IMR-90 (cell line): ENCODE data around the gene GLUD1. TPM values are rescaled to one million over a fixed set of nuclear protein-coding genes. Genes with fewer than 3 reads are reported as not detected.
"Not testable (repeated sequence)": the region's sequence is repeated elsewhere in the genome, so short reads cannot be mapped to it uniquely, and the experiment has no call there.

Experiments used
- ATAC-seq: fragments of 200-7000 bp; cut with Tn5 transposase; 2 replicates; pipeline ENCODE4 v1.9.1; 2020; ENCODE audit warnings: low read depth, mild to moderate bottlenecking, moderate library complexity
- BruUV-seq: library from RNA; stranded (reverse); fragments of 400-500 nt; replicated peaks from 2 replicates; lab custom pipeline; 2021; lab: Mats Ljungman, UMichigan
- CTCF ChIA-PET: fragments of 300-600 bp; formaldehyde crosslinking; extraction: SDS; loops from one replicate; lab custom pipeline; 2021; ENCODE audit warnings: antibody characterized with exemption; lab: Yijun Ruan, JAX
- POLR2A ChIA-PET: fragments of 300-600 bp; sonication (Branson Sonifier 250); formaldehyde crosslinking; loops from one replicate; lab custom pipeline; 2022; ENCODE audit warnings: antibody characterized with exemption; ENCODE audit not compliant: unreplicated experiment; lab: Charles Lee
- DNase-seq: peaks from one replicate; pipeline ENCODE4 v3.0.0; 2013
- H2AFZ ChIP-seq: replicated peaks from 2 replicates; pipeline ENCODE3; 2013; ENCODE audit warnings: low read length, mild to moderate bottlenecking; ENCODE audit not compliant: poor library complexity
- H2AK5ac ChIP-seq: 2 replicates; pipeline ENCODE4 v1.6.1; 2013; ENCODE audit warnings: low read depth, low read length, inconsistent platforms
- H2AK9ac ChIP-seq: replicated peaks from 2 replicates; pipeline ENCODE3; 2013; ENCODE audit warnings: mild to moderate bottlenecking, low read depth, low read length, moderate library complexity; ENCODE audit not compliant: poor library complexity
- H2BK120ac ChIP-seq: 2 replicates; pipeline ENCODE4 v1.6.1; 2013; ENCODE audit warnings: low read depth, low read length, inconsistent platforms
- H2BK15ac ChIP-seq: 3 replicates; pipeline ENCODE4 v1.6.1; 2013; ENCODE audit warnings: low read depth, low read length, inconsistent platforms
- H2BK20ac ChIP-seq: 2 replicates; pipeline ENCODE4 v1.6.1; 2013; ENCODE audit warnings: low read depth, mild to moderate bottlenecking, inconsistent platforms, low read length, moderate library complexity
- H2BK5ac ChIP-seq: 2 replicates; pipeline ENCODE4 v1.6.1; 2013; ENCODE audit warnings: mild to moderate bottlenecking, low read depth, low read length, inconsistent platforms; ENCODE audit not compliant: poor library complexity, severe bottlenecking
- H3K14ac ChIP-seq: replicated peaks from 2 replicates; pipeline ENCODE4 v1.6.1; 2013; ENCODE audit warnings: low read depth, low read length, inconsistent platforms
- H3K18ac ChIP-seq: 2 replicates; pipeline ENCODE4 v1.6.1; 2013; ENCODE audit warnings: low read depth, low read length, control low read depth
- H3K23ac ChIP-seq: 2 replicates; pipeline ENCODE4 v1.6.1; 2013; ENCODE audit warnings: low read depth, low read length, inconsistent platforms
- H3K27ac ChIP-seq: 2 replicates; pipeline ENCODE4 v1.5.1; 2013; ENCODE audit warnings: mild to moderate bottlenecking, control low read depth, low read length; ENCODE audit not compliant: insufficient read depth
- H3K27me3 ChIP-seq: 2 replicates; pipeline ENCODE4 v1.6.1; 2013; ENCODE audit warnings: low read length; ENCODE audit not compliant: control insufficient read depth, insufficient read depth
- H3K36me3 ChIP-seq: 2 replicates; pipeline ENCODE4 v1.6.1; 2013; ENCODE audit warnings: low read length, mixed read lengths; ENCODE audit not compliant: control insufficient read depth, insufficient read depth
- H3K4ac ChIP-seq: 2 replicates; pipeline ENCODE4 v1.6.1; 2013; ENCODE audit warnings: low read depth, low read length, inconsistent platforms
- H3K4me1 ChIP-seq: 2 replicates; pipeline ENCODE4 v1.6.1; 2013; ENCODE audit warnings: low read length, mixed read lengths; ENCODE audit not compliant: control insufficient read depth, insufficient read depth
- H3K4me2 ChIP-seq: 2 replicates; pipeline ENCODE4 v1.6.1; 2013; ENCODE audit warnings: low read depth, mild to moderate bottlenecking, control low read depth, low read length, moderate library complexity
- H3K4me3 ChIP-seq: 2 replicates; pipeline ENCODE4 v1.5.1; 2013; ENCODE audit warnings: low read depth, mild to moderate bottlenecking, control low read depth, low read length, moderate library complexity; ENCODE audit not compliant: insufficient read depth
- H3K56ac ChIP-seq: 2 replicates; pipeline ENCODE4 v1.6.1; 2013; ENCODE audit warnings: low read length, inconsistent platforms; ENCODE audit not compliant: insufficient read depth; ENCODE audit errors: extremely low read depth
- H3K79me1 ChIP-seq, 2 experiments: 2 replicates each; pipeline ENCODE4 v1.6.1; 2013; ENCODE audit warnings: low read length in 2 of 2, inconsistent platforms in 1 of 2, low read depth in 1 of 2
- H3K9ac ChIP-seq: 2 replicates; pipeline ENCODE4 v1.6.1; 2013; ENCODE audit warnings: low read depth, low read length, control low read depth
- H3K9me1 ChIP-seq: 2 replicates; pipeline ENCODE4 v1.6.1; 2013; ENCODE audit warnings: low read length, inconsistent platforms; ENCODE audit not compliant: insufficient read depth
- H3K9me3 ChIP-seq: 2 replicates; pipeline ENCODE4 v1.6.1; 2013; ENCODE audit warnings: low read length; ENCODE audit not compliant: control insufficient read depth, insufficient read depth
- H4K20me1 ChIP-seq: 2 replicates; pipeline ENCODE4 v1.6.1; 2013; ENCODE audit warnings: low read length, inconsistent platforms; ENCODE audit not compliant: insufficient read depth
- H4K5ac ChIP-seq: 2 replicates; pipeline ENCODE4 v1.6.1; 2013; ENCODE audit warnings: mild to moderate bottlenecking, low read depth, low read length, control low read depth
- H4K8ac ChIP-seq, 2 experiments: 2 replicates each; pipeline ENCODE4 v1.6.1; 2013; ENCODE audit warnings: low read depth in 2 of 2, low read length in 2 of 2, control low read depth in 1 of 2, inconsistent platforms in 1 of 2
- H4K91ac ChIP-seq: 2 replicates; pipeline ENCODE4 v1.6.1; 2013; ENCODE audit warnings: low read depth, low read length, inconsistent platforms; ENCODE audit not compliant: insufficient read depth
- WGBS, 2 experiments: methylation state at CpG; one replicate each; pipeline versions ENCODE4 v1.1.5 to v1.1.7; 2013; ENCODE audit warnings: missing lambda C conversion rate in 2 of 2; ENCODE audit not compliant: insufficient read length in 1 of 2; ENCODE audit errors: extremely low coverage in 2 of 2; 5-methylcytosine and 5-hydroxymethylcytosine counted together
- dilution Hi-C: fragments of 300-500 bp; cut with HindIII; formaldehyde crosslinking; loops from one replicate; pipeline ENCODE4 v1.14.3; 2018; ENCODE audit warnings: low sequenced_read_pairs; ENCODE audit not compliant: unreplicated experiment
- in situ Hi-C: fragments of 300-500 bp; cut with MboI; formaldehyde crosslinking; loops from 3 replicates; pipeline ENCODE4 v1.14.3; 2019; ENCODE audit warnings: low sequenced_read_pairs, inconsistent platforms, mixed read lengths
- intact Hi-C: fragments of 100-400 bp; cut with micrococcal nuclease; formaldehyde crosslinking; loops from 2 replicates; pipeline ENCODE4 v1.10.0; 2022
- polyA plus RNA-seq, 3 experiments: library from polyadenylated mRNA; depleted of rRNA; stranded (reverse); fragments of >200 nt; gene quantifications; 2 replicates each; pipeline ENCODE4 v1.2.3, GENCODE V29; 2012; ENCODE audit warnings: low replicate concordance in 1 of 3
- total RNA-seq: library from RNA; depleted of rRNA; stranded (reverse); fragments of >200 nt; gene quantifications from 2 replicates; pipeline ENCODE4 v1.2.3, GENCODE V29; 2012

GLUD1 gene
- total and polyA plus RNA-seq, 2 of the 4 experiments (the other 2 are of a cell fraction), result 64.8 to 210 TPM

DNA sequence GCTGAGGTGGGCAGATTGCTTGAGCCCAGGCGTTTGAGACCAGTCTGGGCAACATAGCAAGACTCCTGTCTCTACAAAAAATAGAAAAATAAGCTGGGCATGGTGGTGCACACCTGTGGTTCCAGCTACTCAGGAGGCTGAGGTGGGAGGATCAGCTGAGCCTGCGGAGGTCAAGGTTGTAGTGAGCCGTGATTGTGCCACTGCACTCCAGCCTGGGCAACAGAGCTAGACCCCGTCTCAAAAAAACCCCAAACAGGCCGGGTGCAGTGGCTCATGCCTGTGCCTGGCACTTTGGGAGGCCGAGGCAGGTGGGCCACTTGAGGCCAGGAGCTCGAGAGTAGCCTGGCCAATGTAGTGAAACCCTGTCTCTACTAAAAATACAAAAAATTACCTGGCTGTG, 51.1 kb downstream of the GLUD1 start:
- H2BK5ac ChIP-seq, H2AFZ ChIP-seq, H3K18ac ChIP-seq, H3K4ac ChIP-seq, H3K4me3 ChIP-seq, H4K8ac ChIP-seq, H3K79me1 ChIP-seq, H3K9me3 ChIP-seq, DNase-seq, H3K4me1 ChIP-seq, dilution Hi-C loops, H3K36me3 ChIP-seq, H2BK15ac ChIP-seq, H3K9me1 ChIP-seq, H3K27ac ChIP-seq, H2AK5ac ChIP-seq, CTCF ChIA-PET, POLR2A ChIA-PET, H2BK20ac ChIP-seq, H3K23ac ChIP-seq, BruUV-seq, ATAC-seq, in situ Hi-C loops, H4K91ac ChIP-seq, H4K5ac ChIP-seq, H4K20me1 ChIP-seq, H3K4me2 ChIP-seq, H3K56ac ChIP-seq, H2AK9ac ChIP-seq, H3K14ac ChIP-seq, H3K9ac ChIP-seq, H3K27me3 ChIP-seq, H2BK120ac ChIP-seq, intact Hi-C loops: not testable (repeated sequence)
- no CpG with 5 or more reads among the region's 7 CpGs for WGBS, 2 experiments
